ENCODE data around the gene ZMYND11. TPM values are rescaled to one million over a fixed set of nuclear protein-coding genes. Genes with fewer than 3 reads are reported as not detected.

The ZMYND11 gene
- total RNA-seq, 2 donors from 2014 or later = 60.2 to 61.1 TPM

GRCh38 chr10:218798-219197 lies 83.5 kb downstream of the ZMYND11 start:
- Histone ChIP-seq H3K4me3 (no peak overlapping the region), H3K27me3 (no peaks in the 10 kb centered on the region), H3K9me3 (no peaks in the 10 kb centered on the region), H3K36me3 (no peaks in the 10 kb centered on the region), H3K4me1 (no peaks in the 10 kb centered on the region), H3K27ac (no peak overlapping the region)
- DNase-seq (ENCODE audit: low spot score) = no peak
- TF ChIP-seq CTCF (IDR thresholded peaks at IDR 0.05) = no peak

- H3K4me3 ChIP-seq = no peak overlapping the region
- no peak for TF ChIP-seq CTCF (IDR thresholded peaks at IDR 0.05)
- H3K27ac ChIP-seq = no peak overlapping the region
- no peak for DNase-seq (ENCODE audit: low spot score)
- no peaks in the 10 kb centered on the region for H3K36me3 ChIP-seq
- no peaks in the 10 kb centered on the region for H3K4me1 ChIP-seq
- H3K27me3 ChIP-seq = no peaks in the 10 kb centered on the region
- no peaks in the 10 kb centered on the region for H3K9me3 ChIP-seq
Measured at GRCh38 chr10:219731-220472, 84.6 kb downstream of the ZMYND11 start.

DNA sequence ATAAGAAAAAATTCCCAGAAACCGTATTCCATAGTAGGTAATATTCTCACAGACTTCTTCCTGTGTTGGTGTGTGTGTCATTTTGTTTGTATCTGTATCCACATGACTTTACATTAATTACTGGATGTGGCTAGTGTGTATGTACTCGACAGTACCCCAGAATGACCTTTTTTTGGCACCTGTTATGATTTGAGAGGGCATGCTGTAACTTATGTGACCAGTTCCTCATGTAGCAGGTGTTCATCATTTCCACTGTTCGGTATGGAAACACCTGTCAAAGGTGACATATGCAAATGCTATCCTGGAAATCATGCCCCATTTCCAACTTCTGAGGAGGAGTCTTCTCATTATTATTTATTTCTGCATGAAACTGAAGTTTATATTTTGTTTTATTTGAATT lies 89.3 kb downstream of the ZMYND11 start:
- no peak overlapping the region for H3K27ac ChIP-seq
- TF ChIP-seq CTCF (IDR thresholded peaks at IDR 0.05) = no peak
- no peak overlapping the region for H3K4me3 ChIP-seq

GRCh38 chr10:226018-226417 lies 90.8 kb downstream of the ZMYND11 start:
- TF ChIP-seq CTCF (IDR thresholded peaks at IDR 0.05) = no peak
- H3K9me3 ChIP-seq = no peaks in the 10 kb centered on the region

More for the DNA sequence above, 89.3 kb downstream of the ZMYND11 start:
- Histone ChIP-seq H3K27me3 (no peaks in the 10 kb centered on the region), H3K36me3 (no peaks in the 10 kb centered on the region), H3K4me1 (no peaks in the 10 kb centered on the region), H3K9me3 (no peaks in the 10 kb centered on the region)
- no peak for DNase-seq (ENCODE audit: low spot score)

DNA sequence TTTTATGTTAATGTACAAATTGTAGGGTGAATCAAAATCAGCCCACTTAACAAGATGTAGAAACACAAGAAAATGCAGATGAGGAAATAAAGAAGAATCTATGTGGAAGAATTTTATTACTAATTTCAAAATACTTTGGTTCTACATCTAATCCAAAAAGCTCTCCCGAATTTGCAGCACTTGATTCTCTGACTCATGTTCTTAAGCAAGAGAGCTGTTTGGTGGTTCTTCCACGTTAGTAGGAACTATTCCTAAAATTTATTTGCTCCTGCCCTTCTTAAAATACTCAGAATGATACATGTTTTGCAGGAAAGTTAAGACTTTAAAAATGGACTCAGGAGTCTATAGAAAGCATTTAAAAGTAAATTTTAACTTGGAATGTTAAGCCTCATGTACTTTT lies 91.8 kb downstream of the ZMYND11 start:
- Histone ChIP-seq H3K27ac (no peak overlapping the region), H3K27me3 (no peaks in the 10 kb centered on the region), H3K9me3 (no peaks in the 10 kb centered on the region), H3K4me3 (no peak overlapping the region), H3K4me1 (no peaks in the 10 kb centered on the region), H3K36me3 (no peaks in the 10 kb centered on the region)
- no peak for TF ChIP-seq CTCF (IDR thresholded peaks at IDR 0.05)
- no peak for DNase-seq (ENCODE audit: low spot score)

More at GRCh38 chr10:226018-226417, 90.8 kb downstream of the ZMYND11 start:
- Histone ChIP-seq H3K27ac (no peak overlapping the region), H3K4me3 (no peak overlapping the region), H3K36me3 (no peaks in the 10 kb centered on the region), H3K4me1 (no peaks in the 10 kb centered on the region), H3K27me3 (no peaks in the 10 kb centered on the region)
- no peak for DNase-seq (ENCODE audit: low spot score)

GRCh38 chr10:228366-228765 lies 93.1 kb downstream of the ZMYND11 start:
- no peak for DNase-seq (ENCODE audit: low spot score)
- Histone ChIP-seq H3K9me3 (no peaks in the 10 kb centered on the region), H3K27me3 (no peaks in the 10 kb centered on the region), H3K27ac (no peak overlapping the region), H3K4me3 (no peak overlapping the region), H3K36me3 (no peaks in the 10 kb centered on the region), H3K4me1 (no peaks in the 10 kb centered on the region)
- TF ChIP-seq CTCF (IDR thresholded peaks at IDR 0.05) = no peak

All from right atrium auricular region (tissue), 2 donors.